Breast epithelium (tissue), 4 donors: Measurements from ENCODE around the gene SNRPB. TPM values are rescaled to one million over a fixed set of nuclear protein-coding genes. Genes with fewer than 3 reads are reported as not detected.

Experiments used
- DNase-seq, 2 donors: peaks; one replicate each; pipeline ENCODE4 v3.0.0-alpha.2; 2019; ENCODE audit warnings: low spot score in 2 of 2
- H3K27ac ChIP-seq, 2 donors: fragments of 200-600 bp; sonication (generic) in 1 of 2; one replicate each; pipeline ENCODE4 v1.5.1; 2016 to 2019; ENCODE audit warnings: mild to moderate bottlenecking in 1 of 2
- H3K27me3 ChIP-seq, 2 donors: fragments of 200-600 bp; sonication (generic) in 1 of 2; one replicate each; pipeline versions ENCODE4 v1.5.1 to v1.6.0; 2017 to 2019; ENCODE audit warnings: control low read depth in 1 of 2, mild to moderate bottlenecking in 1 of 2
- H3K36me3 ChIP-seq: fragments of 200-600 bp; one replicate; pipeline ENCODE4 v1.5.1; 2019
- H3K4me1 ChIP-seq, 2 donors: fragments of 200-600 bp; sonication (generic); one replicate each; pipeline ENCODE4 v1.5.1; 2016 to 2019; ENCODE audit warnings: control low read depth in 1 of 2
- H3K4me3 ChIP-seq, 3 donors: fragments of 200-600 bp; sonication (generic); 1 replicate in 2 of 3; 2 replicates in 1 of 3; pipeline ENCODE4 v1.5.1; 2016 to 2019; ENCODE audit warnings: mild to moderate bottlenecking in 3 of 3, moderate library complexity in 2 of 3
- H3K9me3 ChIP-seq, 2 donors: fragments of 200-600 bp; sonication (generic) in 1 of 2; one replicate each; pipeline ENCODE4 v1.5.1; 2016 to 2019; ENCODE audit warnings: control low read depth in 1 of 2
- CTCF ChIP-seq, 3 donors: fragments of 450-650 bp; IDR thresholded peaks; one replicate each; pipeline ENCODE4 v1.5.1; 2016 to 2017; ENCODE audit warnings: antibody characterized with exemption in 3 of 3, mild to moderate bottlenecking in 3 of 3, moderate library complexity in 3 of 3
- POLR2A ChIP-seq: fragments of 450-650 bp; IDR thresholded peaks from one replicate; pipeline ENCODE4 v1.6.1; 2016; ENCODE audit warnings: antibody characterized with exemption, mild to moderate bottlenecking, moderate library complexity
- POLR2AphosphoS5 ChIP-seq, 3 donors: sonication (generic); formaldehyde crosslinking; IDR thresholded peaks; one replicate each; pipeline ENCODE4 v1.6.1; 2017; ENCODE audit warnings: antibody characterized with exemption in 3 of 3
- intact Hi-C: fragments of 100-400 bp; cut with DNase I; formaldehyde crosslinking; loops from one replicate; pipeline ENCODE4 v1.15.1; 2023; ENCODE audit warnings: low total_unique reads
- total RNA-seq, 3 donors: library from RNA; depleted of rRNA; stranded (reverse); fragments of >200 nt; gene quantifications; one replicate each; pipeline ENCODE4 v1.1.0, GENCODE V29; 2016

SNRPB gene
- total RNA-seq, 3 donors from 2014 or later, result 124 to 207 (median 179) TPM

GRCh38 chr20:2455771-2456497 lies 14.7 kb downstream of the SNRPB start:
- H3K4me3 ChIP-seq, result no peak overlapping the region
- H3K9me3 ChIP-seq, result no peaks in the 10 kb centered on the region
- H3K36me3 ChIP-seq, result no peaks in the 10 kb centered on the region
- H3K27ac ChIP-seq, result no peak overlapping the region
- intact Hi-C loops, result no loop called here
- no peaks in the 10 kb centered on the region for H3K27me3 ChIP-seq
- H3K4me1 ChIP-seq, result no peaks in the 10 kb centered on the region
- TF ChIP-seq CTCF (IDR thresholded peaks at IDR 0.05) (no peak), POLR2A (no peak), POLR2AphosphoS5 (IDR thresholded peaks at IDR 0.05) (no peak)
- no peak for DNase-seq

- H3K4me3 ChIP-seq, result no peak overlapping the region
- no peaks in the 10 kb centered on the region for H3K27me3 ChIP-seq
- intact Hi-C loops, result no loop called here
- H3K27ac ChIP-seq, result no peak overlapping the region
- no peak for DNase-seq
- no peaks in the 10 kb centered on the region for H3K4me1 ChIP-seq
- H3K36me3 ChIP-seq, result no peaks in the 10 kb centered on the region
- H3K9me3 ChIP-seq, result no peaks in the 10 kb centered on the region
- no peak for TF ChIP-seq POLR2A
- no peak for TF ChIP-seq POLR2AphosphoS5 (IDR thresholded peaks at IDR 0.05)
- no peak for TF ChIP-seq CTCF (IDR thresholded peaks at IDR 0.05)
These were observed 16.8 kb downstream of the SNRPB start for GRCh38 chr20:2453792-2454191.

GRCh38 chr20:2451939-2452732 lies 18.5 kb downstream of the SNRPB start:
- Histone ChIP-seq H3K4me1 (no peaks in the 10 kb centered on the region), H3K9me3 (no peaks in the 10 kb centered on the region), H3K36me3 (no peaks in the 10 kb centered on the region), H3K27ac (no peak overlapping the region), H3K27me3 (no peaks in the 10 kb centered on the region), H3K4me3 (no peak overlapping the region)
- intact Hi-C loops, result no loop called here
- TF ChIP-seq POLR2A (no peak), CTCF (IDR thresholded peaks at IDR 0.05) (peak; percentile 45 to 64 (median 61)), POLR2AphosphoS5 (IDR thresholded peaks at IDR 0.05) (no peak)
- peak; percentile 72 to 74 for DNase-seq

GRCh38 chr20:2451422-2451821 lies 19.2 kb downstream of the SNRPB start:
- H3K4me1 ChIP-seq, result no peaks in the 10 kb centered on the region
- H3K27ac ChIP-seq, result no peak overlapping the region
- intact Hi-C loops, result no loop called here
- no peak for DNase-seq
- no peaks in the 10 kb centered on the region for H3K36me3 ChIP-seq
- no peak for TF ChIP-seq POLR2AphosphoS5 (IDR thresholded peaks at IDR 0.05)
- no peak for TF ChIP-seq POLR2A
- no peak for TF ChIP-seq CTCF (IDR thresholded peaks at IDR 0.05)
- no peak overlapping the region for H3K4me3 ChIP-seq
- no peaks in the 10 kb centered on the region for H3K9me3 ChIP-seq
- H3K27me3 ChIP-seq, result no peaks in the 10 kb centered on the region

GRCh38 chr20:2449386-2449785 lies 21.2 kb downstream of the SNRPB start:
- Histone ChIP-seq H3K9me3 (no peaks in the 10 kb centered on the region), H3K4me1 (no peaks in the 10 kb centered on the region), H3K4me3 (no peak overlapping the region), H3K27me3 (no peaks in the 10 kb centered on the region), H3K36me3 (no peaks in the 10 kb centered on the region), H3K27ac (no peak overlapping the region)
- TF ChIP-seq CTCF (IDR thresholded peaks at IDR 0.05) (no peak), POLR2AphosphoS5 (IDR thresholded peaks at IDR 0.05) (no peak)
- DNase-seq, result no peak
- intact Hi-C loops, result no loop called here
